GM23338 (cell line): ENCODE data around the gene ZBTB8OS. TPM values are rescaled to one million over a fixed set of nuclear protein-coding genes. Genes with fewer than 3 reads are reported as not detected.
"Not testable (repeated sequence)": the region's sequence is repeated elsewhere in the genome, so short reads cannot be mapped to it uniquely, and the experiment has no call there.

Experiments
- ATAC-seq: fragments of 200-7000 bp; cut with Tn5 transposase; 3 replicates; pipeline ENCODE4 v1.9.1; 2020
- DNase-seq: peaks from one replicate; pipeline ENCODE4 v3.0.0-alpha.2; 2015; ENCODE audit warnings: low spot score
- H2AFZ ChIP-seq: fragments of 200-600 bp; sonication (generic); 2 replicates; pipeline ENCODE4 v1.8.0; 2016; ENCODE audit warnings: antibody characterized with exemption, mild to moderate bottlenecking, moderate library complexity
- H3F3A ChIP-seq: fragments of 200-600 bp; sonication (generic); replicated peaks from 2 replicates; pipeline ENCODE4 v1.8.0; 2017; ENCODE audit warnings: antibody characterized with exemption, mixed run types, low read depth
- H3K27ac ChIP-seq: fragments of 200-600 bp; sonication (generic); 2 replicates; pipeline ENCODE4 v1.6.1; 2016; ENCODE audit warnings: low read depth
- H3K27me3 ChIP-seq: fragments of 200-600 bp; sonication (generic); 2 replicates; pipeline ENCODE4 v1.8.0; 2016; ENCODE audit warnings: mild to moderate bottlenecking, mixed run types, moderate library complexity; ENCODE audit not compliant: insufficient read depth
- H3K36me3 ChIP-seq: fragments of 200-600 bp; sonication (generic); 2 replicates; pipeline ENCODE4 v1.8.0; 2016; ENCODE audit warnings: mild to moderate bottlenecking; ENCODE audit not compliant: insufficient read depth
- H3K4me1 ChIP-seq: fragments of 200-600 bp; sonication (generic); 2 replicates; pipeline ENCODE4 v1.8.0; 2016; ENCODE audit warnings: mild to moderate bottlenecking, moderate library complexity; ENCODE audit not compliant: insufficient read depth
- H3K4me2 ChIP-seq: fragments of 200-600 bp; sonication (generic); 2 replicates; pipeline ENCODE4 v1.7.1; 2017; ENCODE audit warnings: mixed run types
- H3K4me3 ChIP-seq: fragments of 200-600 bp; sonication (generic); 2 replicates; pipeline ENCODE4 v1.6.1; 2016; ENCODE audit warnings: mixed run types
- H3K79me2 ChIP-seq: fragments of 200-600 bp; sonication (generic); replicated peaks from 2 replicates; pipeline ENCODE4 v1.8.0; 2017; ENCODE audit warnings: mild to moderate bottlenecking; ENCODE audit not compliant: insufficient read depth
- H3K9me2 ChIP-seq: fragments of 200-600 bp; sonication (generic); 2 replicates; pipeline ENCODE4 v1.8.0; 2017; ENCODE audit not compliant: insufficient read depth
- H4K20me1 ChIP-seq: fragments of 200-600 bp; sonication (generic); replicated peaks from 2 replicates; pipeline ENCODE4 v1.8.0; 2017; ENCODE audit warnings: mild to moderate bottlenecking; ENCODE audit not compliant: insufficient read depth
- H3K27ac Mint-ChIP-seq: 2 replicates; pipeline ENCODE4 v1.8.0; 2020; ENCODE audit warnings: inconsistent platforms, mild to moderate bottlenecking, moderate library complexity, mixed read lengths
- H3K27me3 Mint-ChIP-seq: 3 replicates; pipeline ENCODE4 v1.8.0; 2022; ENCODE audit warnings: low read depth, mild to moderate bottlenecking, moderate library complexity, mixed read lengths, inconsistent platforms; ENCODE audit not compliant: insufficient read depth, poor library complexity
- H3K36me3 Mint-ChIP-seq: 3 replicates; pipeline ENCODE4 v1.8.0; 2021; ENCODE audit warnings: low read depth, mild to moderate bottlenecking, inconsistent platforms, moderate library complexity, mixed read lengths
- H3K4me1 Mint-ChIP-seq: 3 replicates; pipeline ENCODE4 v1.8.0; 2020; ENCODE audit warnings: mild to moderate bottlenecking, inconsistent platforms, mixed read lengths
- H3K4me3 Mint-ChIP-seq: 3 replicates; pipeline ENCODE4 v1.8.0; 2021; ENCODE audit warnings: moderate library complexity, mild to moderate bottlenecking, inconsistent platforms, mixed read lengths
- H3K9me3 Mint-ChIP-seq: 3 replicates; pipeline ENCODE4 v1.8.0; 2020; ENCODE audit warnings: moderate library complexity, mild to moderate bottlenecking, inconsistent platforms, mixed read lengths
- CREB1 ChIP-seq: fragments of 250-450 bp; sonication (Bioruptor Pico); IDR thresholded peaks from 2 replicates; pipeline ENCODE4 v1.5.0; 2020; ENCODE audit warnings: low read depth, mild to moderate bottlenecking, moderate library complexity
- JUNB ChIP-seq: IDR thresholded peaks from one replicate; pipeline ENCODE4 v1.6.1; 2016; ENCODE audit warnings: antibody characterized with exemption; ENCODE audit not compliant: unreplicated experiment
- NANOG ChIP-seq: IDR thresholded peaks from 2 replicates; pipeline ENCODE4 v1.6.1; 2016; ENCODE audit warnings: antibody characterized with exemption, borderline replicate concordance
- ZNF114 ChIP-seq: fragments of 250-450 bp; sonication (Bioruptor Pico); IDR thresholded peaks from 2 replicates; pipeline ENCODE4 v1.5.0; 2020; ENCODE audit warnings: mild to moderate bottlenecking, moderate library complexity
- polyA plus RNA-seq: library from polyadenylated mRNA; unstranded; fragments of >200 nt; fragmentation: Nextera tagmentation; extraction: Ambion mirVana; gene quantifications from 2 replicates; pipeline ENCODE4 v1.2.1, GENCODE V29; 2016
- total RNA-seq: library from RNA; depleted of rRNA; stranded (reverse); fragments of >200 nt; shearing (Covaris generic); gene quantifications from 2 replicates; pipeline ENCODE4 v1.2.3, GENCODE V29; 2014
- TF ChIP-seq, protein P1 (sequence below): fragments of 250-450 bp; sonication (Bioruptor Pico); IDR thresholded peaks from 2 replicates; pipeline ENCODE4 v1.5.0; 2020; ENCODE audit warnings: mild to moderate bottlenecking, moderate library complexity

ZBTB8OS gene
- total and polyA plus RNA-seq, 2 experiments from 2014 or later: 22.0 to 159 TPM

DNA sequence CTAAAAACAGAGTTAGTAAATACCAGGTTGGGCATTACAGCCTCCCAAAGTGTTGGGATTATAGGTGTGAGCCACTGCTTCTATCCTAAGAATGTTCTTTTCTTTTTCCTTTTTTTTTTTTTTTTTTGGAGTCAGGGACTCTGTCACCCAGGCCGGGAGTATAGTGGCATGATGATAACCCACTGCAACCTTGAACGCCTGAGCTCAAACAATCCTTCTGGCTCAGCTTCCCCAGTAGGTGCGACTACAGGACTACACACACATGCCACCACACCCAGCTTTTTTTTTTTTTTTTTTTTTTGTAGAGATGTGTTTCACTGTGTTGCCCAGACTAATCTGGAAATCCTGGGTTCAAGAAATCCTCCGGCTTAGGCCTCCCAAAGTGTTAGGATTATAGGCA, 5.9 kb downstream of the ZBTB8OS start:
- no peak overlapping the region for H3K4me3 Mint-ChIP-seq
- no peak overlapping the region for H2AFZ ChIP-seq
- ATAC-seq (no peak), DNase-seq (no peak)
- H3K4me2 ChIP-seq: no peak overlapping the region
- H4K20me1 ChIP-seq: peaks cover 11% of the 10 kb centered on the region; the same call in 1 of the 2 replicates
- no peaks in the 10 kb centered on the region for H3K27me3 ChIP-seq
- TF ChIP-seq, protein P1, sequence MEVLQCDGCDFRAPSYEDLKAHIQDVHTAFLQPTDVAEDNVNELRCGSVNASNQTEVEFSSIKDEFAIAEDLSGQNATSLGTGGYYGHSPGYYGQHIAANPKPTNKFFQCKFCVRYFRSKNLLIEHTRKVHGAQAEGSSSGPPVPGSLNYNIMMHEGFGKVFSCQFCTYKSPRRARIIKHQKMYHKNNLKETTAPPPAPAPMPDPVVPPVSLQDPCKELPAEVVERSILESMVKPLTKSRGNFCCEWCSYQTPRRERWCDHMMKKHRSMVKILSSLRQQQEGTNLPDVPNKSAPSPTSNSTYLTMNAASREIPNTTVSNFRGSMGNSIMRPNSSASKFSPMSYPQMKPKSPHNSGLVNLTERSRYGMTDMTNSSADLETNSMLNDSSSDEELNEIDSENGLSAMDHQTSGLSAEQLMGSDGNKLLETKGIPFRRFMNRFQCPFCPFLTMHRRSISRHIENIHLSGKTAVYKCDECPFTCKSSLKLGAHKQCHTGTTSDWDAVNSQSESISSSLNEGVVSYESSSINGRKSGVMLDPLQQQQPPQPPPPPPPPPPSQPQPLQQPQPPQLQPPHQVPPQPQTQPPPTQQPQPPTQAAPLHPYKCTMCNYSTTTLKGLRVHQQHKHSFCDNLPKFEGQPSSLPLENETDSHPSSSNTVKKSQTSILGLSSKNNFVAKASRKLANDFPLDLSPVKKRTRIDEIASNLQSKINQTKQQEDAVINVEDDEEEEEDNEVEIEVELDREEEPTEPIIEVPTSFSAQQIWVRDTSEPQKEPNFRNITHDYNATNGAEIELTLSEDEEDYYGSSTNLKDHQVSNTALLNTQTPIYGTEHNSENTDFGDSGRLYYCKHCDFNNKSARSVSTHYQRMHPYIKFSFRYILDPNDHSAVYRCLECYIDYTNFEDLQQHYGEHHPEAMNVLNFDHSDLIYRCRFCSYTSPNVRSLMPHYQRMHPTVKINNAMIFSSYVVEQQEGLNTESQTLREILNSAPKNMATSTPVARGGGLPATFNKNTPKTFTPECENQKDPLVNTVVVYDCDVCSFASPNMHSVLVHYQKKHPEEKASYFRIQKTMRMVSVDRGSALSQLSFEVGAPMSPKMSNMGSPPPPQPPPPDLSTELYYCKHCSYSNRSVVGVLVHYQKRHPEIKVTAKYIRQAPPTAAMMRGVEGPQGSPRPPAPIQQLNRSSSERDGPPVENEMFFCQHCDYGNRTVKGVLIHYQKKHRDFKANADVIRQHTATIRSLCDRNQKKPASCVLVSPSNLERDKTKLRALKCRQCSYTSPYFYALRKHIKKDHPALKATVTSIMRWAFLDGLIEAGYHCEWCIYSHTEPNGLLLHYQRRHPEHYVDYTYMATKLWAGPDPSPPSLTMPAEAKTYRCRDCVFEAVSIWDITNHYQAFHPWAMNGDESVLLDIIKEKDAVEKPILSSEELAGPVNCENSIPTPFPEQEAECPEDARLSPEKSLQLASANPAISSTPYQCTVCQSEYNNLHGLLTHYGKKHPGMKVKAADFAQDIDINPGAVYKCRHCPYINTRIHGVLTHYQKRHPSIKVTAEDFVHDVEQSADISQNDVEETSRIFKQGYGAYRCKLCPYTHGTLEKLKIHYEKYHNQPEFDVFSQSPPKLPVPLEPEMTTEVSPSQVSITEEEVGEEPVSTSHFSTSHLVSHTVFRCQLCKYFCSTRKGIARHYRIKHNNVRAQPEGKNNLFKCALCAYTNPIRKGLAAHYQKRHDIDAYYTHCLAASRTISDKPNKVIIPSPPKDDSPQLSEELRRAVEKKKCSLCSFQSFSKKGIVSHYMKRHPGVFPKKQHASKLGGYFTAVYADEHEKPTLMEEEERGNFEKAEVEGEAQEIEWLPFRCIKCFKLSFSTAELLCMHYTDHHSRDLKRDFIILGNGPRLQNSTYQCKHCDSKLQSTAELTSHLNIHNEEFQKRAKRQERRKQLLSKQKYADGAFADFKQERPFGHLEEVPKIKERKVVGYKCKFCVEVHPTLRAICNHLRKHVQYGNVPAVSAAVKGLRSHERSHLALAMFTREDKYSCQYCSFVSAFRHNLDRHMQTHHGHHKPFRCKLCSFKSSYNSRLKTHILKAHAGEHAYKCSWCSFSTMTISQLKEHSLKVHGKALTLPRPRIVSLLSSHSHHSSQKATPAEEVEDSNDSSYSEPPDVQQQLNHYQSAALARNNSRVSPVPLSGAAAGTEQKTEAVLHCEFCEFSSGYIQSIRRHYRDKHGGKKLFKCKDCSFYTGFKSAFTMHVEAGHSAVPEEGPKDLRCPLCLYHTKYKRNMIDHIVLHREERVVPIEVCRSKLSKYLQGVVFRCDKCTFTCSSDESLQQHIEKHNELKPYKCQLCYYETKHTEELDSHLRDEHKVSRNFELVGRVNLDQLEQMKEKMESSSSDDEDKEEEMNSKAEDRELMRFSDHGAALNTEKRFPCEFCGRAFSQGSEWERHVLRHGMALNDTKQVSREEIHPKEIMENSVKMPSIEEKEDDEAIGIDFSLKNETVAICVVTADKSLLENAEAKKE (CRISPR knock-in tag): no peak
- no peak for TF ChIP-seq JUNB
- H3K9me3 Mint-ChIP-seq: peaks cover 3% of the 10 kb centered on the region; the same call in 2 of the 3 replicates
- H3K27ac ChIP-seq: no peak overlapping the region
- H3K36me3 ChIP-seq: peaks cover 3% of the 10 kb centered on the region; the same call in 1 of the 2 replicates
- peak overlapping the region; percentile 50; the same call in 1 of the 2 replicates for H3K27ac Mint-ChIP-seq
- H3F3A ChIP-seq: peaks cover 7% of the 10 kb centered on the region; the same call in 1 of the 2 replicates
- H3K4me3 ChIP-seq: no peak overlapping the region
- H3K4me1 ChIP-seq: peaks cover 6% of the 10 kb centered on the region
- peaks cover 37% of the 10 kb centered on the region for H3K36me3 Mint-ChIP-seq
- H3K9me2 ChIP-seq: no peaks in the 10 kb centered on the region
- H3K79me2 ChIP-seq: peaks cover 94% of the 10 kb centered on the region
- H3K27me3 Mint-ChIP-seq: peaks cover 10% of the 10 kb centered on the region
- H3K4me1 Mint-ChIP-seq: peaks cover 10% of the 10 kb centered on the region

DNA sequence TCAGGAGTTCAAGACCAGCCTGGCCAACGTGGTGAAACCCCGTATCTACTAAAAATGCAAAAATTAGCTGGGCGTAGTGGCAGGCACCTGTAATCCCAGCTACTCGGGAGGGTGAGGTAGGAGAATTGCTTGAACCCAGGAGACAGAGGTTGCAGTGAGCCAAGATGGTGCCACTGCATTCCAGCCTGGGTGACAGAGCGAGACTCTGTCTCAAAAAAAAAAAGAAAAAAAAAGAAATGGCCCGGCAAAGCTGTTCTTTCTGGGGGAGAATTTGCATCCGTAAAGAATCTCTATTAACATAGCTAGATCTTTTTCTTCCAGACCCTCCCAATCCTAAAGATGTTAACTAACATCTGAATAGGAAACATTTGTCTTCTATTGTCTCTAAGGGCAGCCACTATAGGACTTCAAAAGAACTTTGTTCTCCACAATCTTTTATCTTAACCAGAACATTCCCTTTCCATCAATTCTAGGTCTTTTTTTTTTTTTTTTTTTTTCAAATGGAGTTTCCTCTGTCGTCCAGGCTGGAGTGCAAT, 8.0 kb downstream of the ZBTB8OS start:
- H3K27ac Mint-ChIP-seq: peak overlapping the region; percentile 65; the same call in 1 of the 2 replicates
- peak; percentile 85 for DNase-seq
- H3K4me3 Mint-ChIP-seq: peak overlapping the region; percentile 38; the same call in 1 of the 3 replicates
- peaks cover 13% of the 10 kb centered on the region for H3K4me1 Mint-ChIP-seq
- peak; percentile 74 for ATAC-seq
- H3K9me3 Mint-ChIP-seq, H3K4me3 ChIP-seq, H2AFZ ChIP-seq, H3K9me2 ChIP-seq, H3K4me1 ChIP-seq, H3K27me3 ChIP-seq, H3K36me3 ChIP-seq: not testable (repeated sequence)
- Histone ChIP-seq H4K20me1 (peaks cover 14% of the 10 kb centered on the region), H3K79me2 (peaks cover 93% of the 10 kb centered on the region), H3F3A (peaks cover 10% of the 10 kb centered on the region; the same call in 1 of the 2 replicates), H3K27ac (peak overlapping the region; percentile 57), H3K4me2 (peak overlapping the region; percentile 48)
- peaks cover 10% of the 10 kb centered on the region for H3K27me3 Mint-ChIP-seq
- TF ChIP-seq CREB1 (0 out of 2 replicates have a peak, but pooled peaks have one; percentile 14), NANOG (peak; percentile 77), ZNF114 (CRISPR knock-in tag) (0 out of 2 replicates have a peak, but pooled peaks have one; percentile 33)
- peaks cover 20% of the 10 kb centered on the region for H3K36me3 Mint-ChIP-seq
